ENCODE results near the gene PMFBP1.
A peak's percentile ranks its signal among the peaks of the same experiment; 100 is the strongest.

Gene PMFBP1

GRCh38 chr16:72124761-72125634 lies 47.0 kb downstream of the PMFBP1 start:
- TF ChIP-seq CTCF (IDR thresholded peaks at IDR 0.05) = peak; percentile 54
- H3K27ac ChIP-seq = peak overlapping the region in 1 of 2 donors; percentile 66
- no peak overlapping the region for H3K4me3 ChIP-seq
- DNase-seq (ENCODE audit: low spot score) = no peak

GRCh38 chr16:72124148-72124547 lies 47.8 kb downstream of the PMFBP1 start:
- no peak overlapping the region for H3K4me3 ChIP-seq
- no peak for TF ChIP-seq CTCF (IDR thresholded peaks at IDR 0.05)
- H3K27ac ChIP-seq = no peak overlapping the region
- DNase-seq (ENCODE audit: low spot score) = no peak

- no peak for TF ChIP-seq CTCF (IDR thresholded peaks at IDR 0.05)
- Histone ChIP-seq H3K27ac (no peak overlapping the region), H3K4me3 (no peak overlapping the region)
- no peak for DNase-seq (ENCODE audit: low spot score)
Observed at GRCh38 chr16:72123426-72123825, 48.5 kb downstream of the PMFBP1 start.

GRCh38 chr16:72122916-72123315 lies 49.0 kb downstream of the PMFBP1 start:
- TF ChIP-seq CTCF (IDR thresholded peaks at IDR 0.05) = no peak
- Histone ChIP-seq H3K4me3 (no peak overlapping the region), H3K27ac (no peak overlapping the region)
- DNase-seq (ENCODE audit: low spot score) = no peak

GRCh38 chr16:72122308-72122707 lies 49.6 kb downstream of the PMFBP1 start:
- no peak for DNase-seq (ENCODE audit: low spot score)
- Histone ChIP-seq H3K27ac (no peak overlapping the region), H3K4me3 (no peak overlapping the region)
- TF ChIP-seq CTCF (IDR thresholded peaks at IDR 0.05) = no peak

GRCh38 chr16:72120026-72120425 lies 51.9 kb downstream of the PMFBP1 start:
- no peak for DNase-seq (ENCODE audit: low spot score)
- Histone ChIP-seq H3K4me3 (no peak overlapping the region), H3K27ac (no peak overlapping the region)
- no peak for TF ChIP-seq CTCF (IDR thresholded peaks at IDR 0.05)

- no peak for TF ChIP-seq CTCF (IDR thresholded peaks at IDR 0.05)
- Histone ChIP-seq H3K27ac (no peak overlapping the region), H3K4me3 (no peak overlapping the region)
- DNase-seq (ENCODE audit: low spot score) = no peak
Observed at GRCh38 chr16:72113616-72113945, 58.4 kb downstream of the PMFBP1 start.

Data from coronary artery (tissue), 2 donors.